Suprapubic skin (tissue), 4 donors: ENCODE data around the gene SPECC1L. TPM values are rescaled to one million over a fixed set of nuclear protein-coding genes. Genes with fewer than 3 reads are reported as not detected.

Experiments used
- DNase-seq, 2 donors: peaks; one replicate each; pipeline ENCODE4 v3.0.0-alpha.2; 2019; ENCODE audit warnings: low spot score in 2 of 2
- H3K27ac ChIP-seq: fragments of 200-600 bp; sonication (generic); one replicate; pipeline ENCODE4 v1.5.1; 2019
- H3K27me3 ChIP-seq: fragments of 200-600 bp; sonication (generic); one replicate; pipeline ENCODE4 v1.5.1; 2019
- H3K36me3 ChIP-seq: fragments of 200-600 bp; sonication (generic); one replicate; pipeline ENCODE4 v1.5.1; 2019
- H3K4me1 ChIP-seq: fragments of 200-600 bp; sonication (generic); one replicate; pipeline ENCODE4 v1.5.1; 2019
- H3K4me3 ChIP-seq: fragments of 200-600 bp; sonication (generic); one replicate; pipeline ENCODE4 v1.5.1; 2019; ENCODE audit warnings: mild to moderate bottlenecking
- H3K9me3 ChIP-seq: fragments of 200-600 bp; sonication (generic); one replicate; pipeline ENCODE4 v1.5.1; 2019
- EP300 ChIP-seq: sonication (generic); formaldehyde crosslinking; IDR thresholded peaks from one replicate; pipeline ENCODE4 v1.6.1; 2017; ENCODE audit warnings: antibody characterized with exemption
- POLR2A ChIP-seq, 2 donors: fragments of 450-650 bp; IDR thresholded peaks; one replicate each; pipeline ENCODE4 v1.6.1; 2017; ENCODE audit warnings: antibody characterized with exemption in 2 of 2, mild to moderate bottlenecking in 2 of 2, moderate library complexity in 2 of 2
- POLR2AphosphoS5 ChIP-seq, 3 donors: sonication (generic); formaldehyde crosslinking; IDR thresholded peaks; one replicate each; pipeline ENCODE4 v1.6.1; 2017; ENCODE audit warnings: antibody characterized with exemption in 3 of 3
- WGBS: methylation state at CpG from one replicate; pipeline ENCODE4 v1.1.5; 2018; 5-methylcytosine and 5-hydroxymethylcytosine counted together
- total RNA-seq, 4 donors: library from RNA; depleted of rRNA; stranded (reverse); fragments of >200 nt; gene quantifications; one replicate each; pipeline ENCODE4 v1.1.0, GENCODE V29; 2016
- TF ChIP-seq, protein P1 (sequence below), 2 donors: fragments of 200-600 bp in 1 of 2; fragments of 450-650 bp in 1 of 2; sonication (generic) in 1 of 2; IDR thresholded peaks; one replicate each; pipeline ENCODE4 v1.5.1; 2016 to 2019; ENCODE audit warnings: antibody characterized with exemption in 2 of 2, mild to moderate bottlenecking in 1 of 2, moderate library complexity in 1 of 2

SPECC1L gene
- total RNA-seq, 4 donors from 2014 or later, result 15.7 to 28.5 (median 21.4) TPM

DNA sequence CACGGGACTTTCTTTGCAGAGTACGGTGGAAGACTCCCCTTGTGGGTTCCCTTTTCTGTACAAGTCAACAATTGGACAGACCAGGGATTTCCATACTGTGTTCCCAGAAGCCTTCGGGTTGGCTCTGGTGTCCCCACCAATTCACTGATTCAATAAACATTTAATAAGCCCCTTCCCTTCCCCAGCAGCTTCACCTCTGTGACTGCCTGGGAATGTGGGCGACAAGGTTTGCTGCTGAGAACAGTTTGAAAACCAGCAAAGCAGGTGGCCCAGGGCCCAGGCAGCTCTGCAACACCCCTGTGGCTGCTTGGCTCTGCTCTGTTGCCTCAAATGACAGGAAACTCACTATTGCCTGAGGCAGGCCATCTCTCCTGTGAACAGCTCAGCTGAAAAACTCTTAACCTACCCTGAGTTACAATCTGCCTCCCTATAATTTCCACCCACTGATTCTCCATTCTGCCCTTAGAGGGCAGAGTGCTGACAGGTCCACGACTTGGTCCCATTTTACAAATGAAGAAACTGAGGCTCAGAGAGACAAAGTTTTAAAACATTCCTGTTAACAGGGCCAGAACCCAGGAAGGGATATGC lies 167.2 kb downstream of the SPECC1L start:
- H3K9me3 ChIP-seq, result no peaks in the 10 kb centered on the region
- H3K4me1 ChIP-seq, result peaks cover 22% of the 10 kb centered on the region
- no peak overlapping the region for H3K4me3 ChIP-seq
- TF ChIP-seq POLR2A (IDR thresholded peaks at IDR 0.05), result no peak
- no peak for TF ChIP-seq EP300
- TF ChIP-seq POLR2AphosphoS5 (IDR thresholded peaks at IDR 0.05), result no peak
- TF ChIP-seq, protein P1, sequence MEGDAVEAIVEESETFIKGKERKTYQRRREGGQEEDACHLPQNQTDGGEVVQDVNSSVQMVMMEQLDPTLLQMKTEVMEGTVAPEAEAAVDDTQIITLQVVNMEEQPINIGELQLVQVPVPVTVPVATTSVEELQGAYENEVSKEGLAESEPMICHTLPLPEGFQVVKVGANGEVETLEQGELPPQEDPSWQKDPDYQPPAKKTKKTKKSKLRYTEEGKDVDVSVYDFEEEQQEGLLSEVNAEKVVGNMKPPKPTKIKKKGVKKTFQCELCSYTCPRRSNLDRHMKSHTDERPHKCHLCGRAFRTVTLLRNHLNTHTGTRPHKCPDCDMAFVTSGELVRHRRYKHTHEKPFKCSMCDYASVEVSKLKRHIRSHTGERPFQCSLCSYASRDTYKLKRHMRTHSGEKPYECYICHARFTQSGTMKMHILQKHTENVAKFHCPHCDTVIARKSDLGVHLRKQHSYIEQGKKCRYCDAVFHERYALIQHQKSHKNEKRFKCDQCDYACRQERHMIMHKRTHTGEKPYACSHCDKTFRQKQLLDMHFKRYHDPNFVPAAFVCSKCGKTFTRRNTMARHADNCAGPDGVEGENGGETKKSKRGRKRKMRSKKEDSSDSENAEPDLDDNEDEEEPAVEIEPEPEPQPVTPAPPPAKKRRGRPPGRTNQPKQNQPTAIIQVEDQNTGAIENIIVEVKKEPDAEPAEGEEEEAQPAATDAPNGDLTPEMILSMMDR (IDR thresholded peaks at IDR 0.05), result no peak
- peak in 1 of 2 donors; percentile 40 for DNase-seq
- WGBS, result 88% methylated on average over 5 of the region's 5 CpGs
- no peak overlapping the region for H3K27ac ChIP-seq
- H3K27me3 ChIP-seq, result no peaks in the 10 kb centered on the region
- no peaks in the 10 kb centered on the region for H3K36me3 ChIP-seq

DNA sequence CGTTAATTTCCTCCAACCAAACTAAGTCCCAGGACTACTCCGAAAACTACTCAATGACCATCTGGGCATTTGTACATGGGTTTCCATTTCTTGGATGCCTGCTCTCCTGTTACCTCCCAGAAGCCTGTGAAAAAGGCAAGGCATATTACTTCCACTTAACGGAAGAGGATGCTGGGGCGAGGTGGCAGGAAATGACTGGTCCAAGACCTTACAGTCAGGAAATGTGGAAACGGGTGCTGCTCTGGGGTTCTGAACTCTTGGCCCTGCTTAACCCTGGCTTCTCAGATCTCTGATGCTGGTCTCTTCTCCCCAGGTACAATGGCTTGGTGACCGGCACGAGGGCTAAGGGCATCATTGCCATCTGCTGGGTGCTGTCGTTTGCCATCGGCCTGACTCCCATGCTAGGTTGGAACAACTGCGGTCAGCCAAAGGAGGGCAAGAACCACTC lies 169.7 kb downstream of the SPECC1L start:
- DNase-seq, result peak in 1 of 2 donors; percentile 46
- Histone ChIP-seq H3K27me3 (no peaks in the 10 kb centered on the region), H3K9me3 (no peaks in the 10 kb centered on the region), H3K4me3 (no peak overlapping the region), H3K27ac (no peak overlapping the region), H3K36me3 (no peaks in the 10 kb centered on the region), H3K4me1 (no peaks in the 10 kb centered on the region)
- TF ChIP-seq POLR2A (IDR thresholded peaks at IDR 0.05), result no peak
- TF ChIP-seq EP300, result no peak
- no peak for TF ChIP-seq POLR2AphosphoS5 (IDR thresholded peaks at IDR 0.05)
- TF ChIP-seq, protein P1 (IDR thresholded peaks at IDR 0.05), result no peak
- 79% methylated on average over 5 of the region's 10 CpGs for WGBS

DNA sequence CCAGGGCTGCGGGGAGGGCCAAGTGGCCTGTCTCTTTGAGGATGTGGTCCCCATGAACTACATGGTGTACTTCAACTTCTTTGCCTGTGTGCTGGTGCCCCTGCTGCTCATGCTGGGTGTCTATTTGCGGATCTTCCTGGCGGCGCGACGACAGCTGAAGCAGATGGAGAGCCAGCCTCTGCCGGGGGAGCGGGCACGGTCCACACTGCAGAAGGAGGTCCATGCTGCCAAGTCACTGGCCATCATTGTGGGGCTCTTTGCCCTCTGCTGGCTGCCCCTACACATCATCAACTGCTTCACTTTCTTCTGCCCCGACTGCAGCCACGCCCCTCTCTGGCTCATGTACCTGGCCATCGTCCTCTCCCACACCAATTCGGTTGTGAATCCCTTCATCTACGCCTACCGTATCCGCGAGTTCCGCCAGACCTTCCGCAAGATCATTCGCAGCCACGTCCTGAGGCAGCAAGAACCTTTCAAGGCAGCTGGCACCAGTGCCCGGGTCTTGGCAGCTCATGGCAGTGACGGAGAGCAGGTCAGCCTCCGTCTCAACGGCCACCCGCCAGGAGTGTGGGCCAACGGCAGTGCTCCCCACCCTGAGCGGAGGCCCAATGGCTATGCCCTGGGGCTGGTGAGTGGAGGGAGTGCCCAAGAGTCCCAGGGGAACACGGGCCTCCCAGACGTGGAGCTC lies 170.2 kb downstream of the SPECC1L start:
- Histone ChIP-seq H3K9me3 (no peaks in the 10 kb centered on the region), H3K27me3 (no peaks in the 10 kb centered on the region), H3K27ac (no peak overlapping the region), H3K4me1 (no peaks in the 10 kb centered on the region), H3K4me3 (no peak overlapping the region), H3K36me3 (no peaks in the 10 kb centered on the region)
- DNase-seq, result peak in 1 of 2 donors; percentile 52
- TF ChIP-seq EP300 (no peak), POLR2A (IDR thresholded peaks at IDR 0.05) (no peak)
- 80% methylated on average over 30 of the region's 30 CpGs for WGBS

DNA sequence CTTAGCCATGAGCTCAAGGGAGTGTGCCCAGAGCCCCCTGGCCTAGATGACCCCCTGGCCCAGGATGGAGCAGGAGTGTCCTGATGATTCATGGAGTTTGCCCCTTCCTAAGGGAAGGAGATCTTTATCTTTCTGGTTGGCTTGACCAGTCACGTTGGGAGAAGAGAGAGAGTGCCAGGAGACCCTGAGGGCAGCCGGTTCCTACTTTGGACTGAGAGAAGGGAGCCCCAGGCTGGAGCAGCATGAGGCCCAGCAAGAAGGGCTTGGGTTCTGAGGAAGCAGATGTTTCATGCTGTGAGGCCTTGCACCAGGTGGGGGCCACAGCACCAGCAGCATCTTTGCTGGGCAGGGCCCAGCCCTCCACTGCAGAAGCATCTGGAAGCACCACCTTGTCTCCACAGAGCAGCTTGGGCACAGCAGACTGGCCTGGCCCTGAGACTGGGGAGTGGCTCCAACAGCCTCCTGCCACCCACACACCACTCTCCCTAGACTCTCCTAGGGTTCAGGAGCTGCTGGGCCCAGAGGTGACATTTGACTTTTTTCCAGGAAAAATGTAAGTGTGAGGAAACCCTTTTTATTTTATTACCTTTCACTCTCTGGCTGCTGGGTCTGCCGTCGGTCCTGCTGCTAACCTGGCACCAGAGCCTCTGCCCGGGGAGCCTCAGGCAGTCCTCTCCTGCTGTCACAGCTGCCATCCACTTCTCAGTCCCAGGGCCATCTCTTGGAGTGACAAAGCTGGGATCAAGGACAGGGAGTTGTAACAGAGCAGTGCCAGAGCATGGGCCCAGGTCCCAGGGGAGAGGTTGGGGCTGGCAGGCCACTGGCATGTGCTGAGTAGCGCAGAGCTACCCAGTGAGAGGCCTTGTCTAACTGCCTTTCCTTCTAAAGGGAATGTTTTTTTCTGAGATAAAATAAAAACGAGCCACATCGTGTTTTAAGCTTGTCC lies 171.0 kb downstream of the SPECC1L start:
- peak in 1 of 2 donors; percentile 14 for DNase-seq
- Histone ChIP-seq H3K4me3 (no peak overlapping the region), H3K4me1 (no peaks in the 10 kb centered on the region), H3K9me3 (no peaks in the 10 kb centered on the region), H3K36me3 (no peaks in the 10 kb centered on the region), H3K27me3 (no peaks in the 10 kb centered on the region), H3K27ac (no peak overlapping the region)
- TF ChIP-seq, protein P1 (IDR thresholded peaks at IDR 0.05), result no peak
- TF ChIP-seq POLR2A (IDR thresholded peaks at IDR 0.05) (no peak), POLR2AphosphoS5 (IDR thresholded peaks at IDR 0.05) (no peak)
- WGBS, result 70% methylated on average over 6 of the region's 8 CpGs

DNA sequence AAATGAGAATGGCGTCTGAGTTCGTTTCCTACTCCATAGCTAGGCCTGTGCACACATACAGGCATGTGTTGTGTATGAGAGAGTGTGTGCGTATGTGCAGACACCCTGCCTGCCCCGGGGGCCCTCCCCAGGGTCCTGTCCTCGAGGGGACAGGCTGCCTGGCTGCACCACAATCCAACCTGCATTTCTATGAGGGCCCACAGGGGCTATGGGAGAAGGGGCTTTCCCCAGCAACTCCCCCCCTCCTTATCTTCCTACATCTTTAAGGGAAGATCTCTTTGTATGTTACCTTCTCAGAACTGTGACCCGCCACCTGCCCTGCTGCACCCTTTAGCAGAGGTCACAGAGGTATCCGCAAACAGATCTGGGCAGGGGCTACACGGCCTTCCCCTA lies 171.7 kb downstream of the SPECC1L start:
- Histone ChIP-seq H3K9me3 (no peaks in the 10 kb centered on the region), H3K4me3 (no peak overlapping the region), H3K36me3 (no peaks in the 10 kb centered on the region), H3K27me3 (no peaks in the 10 kb centered on the region), H3K4me1 (no peaks in the 10 kb centered on the region), H3K27ac (no peak overlapping the region)
- DNase-seq, result peak in 1 of 2 donors; percentile 41
- 75% methylated on average over 8 of the region's 8 CpGs for WGBS
- no peak for TF ChIP-seq POLR2AphosphoS5 (IDR thresholded peaks at IDR 0.05)
- no peak for TF ChIP-seq POLR2A (IDR thresholded peaks at IDR 0.05)
- no peak for TF ChIP-seq EP300
- TF ChIP-seq, protein P1 (IDR thresholded peaks at IDR 0.05), result no peak
